GM11168 (cell line): ENCODE results near the gene PTPN13.
"Not testable (repeated sequence)": the region's sequence is repeated elsewhere in the genome, so short reads cannot be mapped to it uniquely, and the experiment has no call there.

ENCODE experiments used
- in situ Hi-C: fragments of 300-500 bp; cut with MboI; formaldehyde crosslinking; loops from one replicate; pipeline ENCODE4 v1.12.0; 2022; ENCODE audit warnings: low sequenced_read_pairs; ENCODE audit not compliant: unreplicated experiment

PTPN13 gene

DNA sequence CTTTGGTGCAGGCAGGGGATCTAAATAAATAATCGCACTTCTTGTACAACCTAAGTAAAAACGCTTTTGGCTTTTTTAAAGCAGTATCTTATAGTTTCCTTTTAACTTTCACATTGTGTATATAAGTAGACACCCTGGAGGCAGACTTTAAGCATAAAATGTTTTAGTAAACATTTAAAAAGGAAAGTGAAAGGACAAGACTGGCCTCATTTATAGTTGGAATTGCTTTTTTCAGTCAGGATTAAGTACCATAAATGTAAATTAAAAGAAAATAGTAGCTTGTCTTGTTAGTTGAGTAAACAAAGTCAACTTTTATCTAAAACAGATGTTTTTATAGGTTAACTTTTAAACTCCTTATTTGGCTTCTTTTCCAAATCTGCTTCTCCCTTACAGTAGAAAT, 39.7 kb downstream of the PTPN13 start:
- in situ Hi-C loops = no loop called here

DNA sequence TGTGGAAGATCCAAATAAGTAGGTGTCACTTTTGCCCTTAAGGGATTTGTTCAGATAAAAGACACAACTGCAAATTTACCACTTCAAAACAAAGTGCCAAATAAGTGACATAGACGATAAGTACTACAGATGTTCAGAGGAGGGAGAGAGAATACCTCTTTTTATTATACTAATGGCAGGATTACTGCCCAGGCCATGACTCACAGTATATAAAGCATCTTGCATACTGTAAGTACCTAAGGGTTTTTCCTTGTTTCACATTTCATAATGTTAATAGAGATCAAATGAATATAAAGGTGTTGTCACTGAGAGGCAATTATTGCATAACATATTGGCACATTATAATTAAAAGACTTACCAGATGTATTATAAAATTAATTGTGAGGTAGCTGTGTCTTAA, 46.4 kb downstream of the PTPN13 start:
- in situ Hi-C loops = no loop called here

DNA sequence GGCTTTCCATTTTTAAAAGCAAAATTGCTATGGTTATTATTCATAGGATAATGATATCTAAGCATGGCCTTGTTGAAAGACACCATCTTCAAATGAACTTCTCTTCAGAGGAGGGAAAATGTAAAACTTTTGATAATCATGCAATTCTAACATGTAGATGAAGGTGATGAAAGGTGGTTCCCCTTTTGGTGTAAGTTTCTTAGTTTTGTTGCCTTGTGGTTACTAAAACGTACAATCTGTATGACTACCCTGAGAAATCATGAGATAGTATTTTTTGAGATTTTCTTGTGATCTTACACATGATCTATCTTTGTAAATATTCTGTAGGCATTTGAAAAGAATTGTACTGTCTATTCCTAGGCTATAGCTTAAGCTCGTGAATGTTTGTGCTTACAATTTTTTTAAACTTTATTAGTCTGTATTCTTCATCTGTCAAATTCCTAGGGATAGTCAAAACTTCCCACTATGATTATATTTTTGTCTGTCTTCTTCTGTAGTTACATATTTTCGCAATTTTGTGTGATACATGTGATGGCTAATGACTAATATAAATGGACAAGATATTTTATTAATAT, 47.5 kb downstream of the PTPN13 start:
- in situ Hi-C loops = no loop called here

DNA sequence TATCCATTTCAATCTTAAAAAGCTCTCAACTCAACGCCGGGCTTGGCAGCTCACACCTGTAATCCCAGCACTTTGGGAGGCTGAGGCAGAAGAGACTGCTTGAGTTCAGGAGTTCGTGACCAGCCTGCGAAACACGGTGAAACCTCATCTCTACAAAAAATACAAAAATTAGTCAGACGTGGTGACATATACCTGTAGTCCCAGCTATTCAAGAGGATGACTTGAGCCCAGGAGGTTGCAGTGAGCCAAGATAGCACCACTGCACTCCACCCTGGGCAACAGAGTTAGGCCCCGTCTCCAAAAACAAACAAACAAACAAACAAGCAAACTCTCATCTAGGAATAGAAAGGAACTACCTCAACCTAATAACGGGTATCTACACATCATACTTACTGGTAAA, 50.8 kb downstream of the PTPN13 start:
- in situ Hi-C loops = no loop called here

DNA sequence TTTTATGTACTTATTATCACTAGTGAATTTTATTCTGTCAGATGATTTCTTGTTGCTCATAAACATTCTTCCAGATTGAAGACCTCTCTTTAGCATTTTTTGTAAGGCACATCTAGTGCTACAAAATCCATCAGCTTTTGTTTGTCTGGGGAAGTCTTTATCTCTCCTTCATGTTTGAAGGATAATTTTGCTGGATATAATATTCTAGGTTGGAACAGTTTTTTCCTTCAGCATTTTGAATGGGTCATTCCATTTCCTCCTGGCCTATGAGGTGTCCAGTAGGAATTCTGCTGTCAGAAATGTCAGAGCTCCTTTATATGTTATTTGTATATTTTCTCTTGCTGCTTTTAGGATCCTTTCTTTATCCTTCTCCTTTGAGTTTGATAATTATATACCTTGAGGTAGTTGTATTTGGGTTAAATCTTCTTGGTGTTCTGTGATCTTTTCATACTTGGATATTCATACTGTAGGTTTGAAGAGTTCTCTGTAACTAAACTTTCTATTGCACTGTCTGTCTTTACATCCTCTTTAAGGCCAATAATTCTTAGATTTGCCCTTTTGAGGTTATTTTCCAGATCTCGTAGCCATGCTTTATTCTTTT, 58.3 kb downstream of the PTPN13 start:
- in situ Hi-C loops = no loop called here

DNA sequence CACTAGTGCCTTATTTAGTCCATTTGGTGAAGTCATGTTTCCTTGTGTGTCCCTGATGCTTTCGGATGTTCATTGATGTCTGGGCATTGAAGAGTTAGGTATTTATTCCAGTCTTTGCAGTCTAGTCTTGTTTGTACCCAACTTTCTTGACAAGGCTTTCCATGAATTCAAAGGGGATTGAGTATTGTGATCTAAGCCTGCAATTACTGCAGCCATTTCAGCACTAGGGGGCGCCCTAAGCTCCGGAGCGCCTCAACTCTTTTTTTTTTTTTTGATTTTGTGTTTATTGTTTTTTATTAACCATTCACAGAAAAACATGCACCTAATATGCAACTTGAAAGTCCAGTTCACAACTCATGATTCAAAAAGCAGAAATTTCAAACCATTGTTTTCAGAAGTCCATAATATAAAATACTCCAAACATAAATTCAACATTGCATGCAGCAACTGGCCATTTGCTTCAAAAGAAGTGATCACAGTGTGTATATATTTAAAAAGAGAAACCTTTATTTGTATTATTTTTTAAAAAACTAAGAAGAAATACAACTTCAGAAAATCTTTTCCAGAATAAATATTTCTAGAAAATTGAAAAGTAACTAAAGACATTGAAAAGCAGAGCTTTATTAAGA, 59.2 kb downstream of the PTPN13 start:
- in situ Hi-C loops = no loop called here

DNA sequence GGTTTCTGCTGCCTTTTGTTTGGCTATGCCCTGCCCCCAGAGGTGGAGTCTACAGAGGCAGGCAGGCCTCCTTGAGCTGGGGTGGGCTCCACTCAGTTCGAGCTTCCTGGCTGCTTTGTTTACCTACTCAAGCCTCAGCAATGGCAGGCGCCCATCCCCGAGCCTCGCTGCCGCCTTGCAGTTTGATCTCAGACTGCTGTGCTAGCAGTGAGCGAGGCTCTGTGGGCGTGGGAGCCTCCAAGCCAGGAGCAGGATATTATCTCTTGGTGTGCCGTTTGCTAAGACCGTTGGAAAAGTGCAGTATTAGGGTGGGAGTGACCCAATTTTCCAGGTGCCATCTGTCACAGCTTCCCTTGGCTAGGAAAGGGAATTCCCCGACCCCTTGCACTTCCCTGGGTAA, 62.7 kb downstream of the PTPN13 start:
- in situ Hi-C loops = not testable (repeated sequence)

DNA sequence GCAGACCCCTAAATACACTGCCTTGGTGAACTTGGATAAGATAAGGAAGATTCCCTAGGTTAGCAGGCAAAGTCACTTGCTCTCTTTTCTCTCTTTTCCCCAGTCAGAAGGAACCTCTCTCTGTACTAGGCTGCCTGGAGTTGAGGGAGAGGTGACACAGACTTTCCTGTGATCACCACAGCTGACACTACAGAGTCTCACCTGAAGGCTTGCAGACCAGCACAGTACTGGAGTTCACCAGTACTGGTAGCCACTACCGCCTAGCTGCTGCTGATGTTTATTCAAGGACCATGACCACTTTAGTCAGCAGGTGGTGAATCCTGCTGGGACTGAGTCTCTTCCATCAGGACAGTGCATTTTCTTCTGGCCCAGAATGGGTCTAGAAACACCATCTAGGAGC, 63.3 kb downstream of the PTPN13 start:
- in situ Hi-C loops = no loop called here

DNA sequence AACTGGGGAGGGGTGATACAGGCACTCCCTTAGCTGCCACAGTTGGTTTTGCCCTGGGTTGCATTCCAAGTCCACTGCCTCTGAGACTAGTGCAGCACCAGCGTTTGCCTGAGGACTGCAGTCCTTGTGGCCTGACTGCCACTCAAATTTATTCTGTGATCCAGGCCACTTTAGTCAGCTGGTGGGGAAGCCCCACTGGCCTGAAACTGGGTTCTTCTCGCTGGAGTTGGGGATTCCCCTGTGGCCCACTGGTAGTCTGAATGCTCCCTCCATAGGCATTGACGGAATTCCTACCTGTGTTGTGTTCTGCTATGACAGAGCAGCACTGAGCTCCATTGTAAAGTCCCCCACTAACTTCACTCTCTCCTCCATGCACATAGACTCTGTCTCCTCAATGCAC, 63.8 kb downstream of the PTPN13 start:
- in situ Hi-C loops = no loop called here

DNA sequence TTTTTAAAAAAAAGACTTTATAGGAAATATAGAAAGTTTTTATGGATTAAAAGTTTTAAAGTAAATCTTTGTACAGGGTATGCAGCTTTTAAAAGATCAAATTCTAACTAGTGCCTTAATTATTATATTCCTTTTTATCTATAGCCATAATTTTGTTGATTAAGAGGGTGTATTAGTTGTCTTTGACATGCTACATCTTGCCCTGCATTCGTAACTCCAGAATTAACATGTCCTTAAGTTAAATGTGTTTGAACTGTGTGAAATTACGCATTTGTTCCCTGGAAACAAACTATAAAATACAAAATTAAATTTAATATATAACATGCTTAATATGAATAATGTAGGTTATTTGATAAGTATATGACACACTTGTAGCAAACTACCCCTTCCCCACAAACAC, 66.3 kb downstream of the PTPN13 start:
- in situ Hi-C loops = no loop called here

DNA sequence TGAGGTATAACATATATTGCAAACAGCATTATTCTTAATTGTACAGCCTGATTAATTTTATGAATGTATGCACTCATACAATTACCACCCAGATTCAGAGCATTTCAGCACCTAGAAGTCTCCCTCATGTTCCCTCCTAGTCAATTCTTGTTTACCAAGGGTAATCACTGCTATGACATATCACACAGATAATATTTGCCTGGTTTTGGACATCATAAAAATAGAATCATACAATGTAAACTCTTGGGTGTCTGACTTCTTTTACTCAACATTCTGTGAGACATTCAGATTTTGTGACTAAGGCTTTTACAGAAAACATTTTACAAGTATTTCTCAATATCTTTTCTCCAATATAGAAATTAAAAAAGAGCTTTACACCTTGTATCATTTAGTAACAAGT, 66.9 kb downstream of the PTPN13 start:
- in situ Hi-C loops = no loop called here

DNA sequence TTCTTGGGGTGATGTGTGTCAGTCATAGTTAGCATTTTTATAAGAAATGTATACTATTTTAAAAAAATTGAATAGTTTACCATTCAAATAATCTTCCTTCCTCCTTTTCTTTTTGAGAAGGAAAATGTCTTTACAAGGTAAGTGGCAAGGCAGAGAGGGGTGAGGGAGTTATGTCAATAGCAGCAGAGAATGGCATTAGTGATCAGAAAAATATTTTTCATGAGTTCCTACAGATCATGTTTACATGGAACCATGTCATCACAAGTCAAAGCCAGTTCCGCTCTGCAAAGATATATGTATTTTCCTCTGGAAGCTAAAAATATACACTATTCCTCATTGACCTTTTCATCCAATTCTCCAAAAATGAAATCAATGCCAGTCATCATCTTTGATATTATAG, 67.3 kb downstream of the PTPN13 start:
- in situ Hi-C loops = no loop called here

DNA sequence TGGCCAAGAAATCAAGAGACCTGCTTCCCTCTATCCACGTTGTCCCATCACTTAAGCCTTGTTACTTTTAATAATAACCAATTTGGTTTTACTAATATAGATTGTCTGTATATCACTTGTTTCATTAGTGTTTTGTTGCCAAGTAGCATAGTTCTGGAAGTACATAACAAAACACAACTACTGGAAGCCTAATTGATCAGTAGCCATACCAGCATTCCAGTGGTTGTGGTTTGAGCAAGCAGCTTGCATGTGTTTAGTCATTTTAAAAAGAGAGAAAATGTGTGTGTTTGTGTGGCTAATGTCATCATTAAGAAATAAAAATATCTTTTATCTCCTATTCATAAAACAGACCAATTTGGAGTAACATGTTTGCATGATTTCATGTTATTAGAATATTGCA, 70.8 kb downstream of the PTPN13 start:
- in situ Hi-C loops = no loop called here

DNA sequence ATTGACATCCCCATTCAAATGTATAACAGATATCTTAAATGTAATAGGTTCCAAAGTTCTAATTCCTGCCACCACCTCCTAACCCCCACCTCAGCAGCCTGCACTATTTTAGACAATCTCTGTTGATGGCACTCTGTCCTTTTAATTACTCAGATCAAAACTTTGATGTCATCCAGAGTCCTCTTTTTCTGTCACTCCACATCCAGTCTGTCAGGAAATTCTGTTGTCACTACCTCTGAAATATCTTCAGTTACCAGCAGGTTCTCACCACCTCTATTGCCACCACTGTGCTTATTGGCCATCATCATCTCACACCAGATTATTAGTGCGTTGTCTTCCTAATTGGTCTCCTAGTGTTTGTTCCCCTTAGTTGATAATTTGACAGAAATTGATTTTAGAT, 76.2 kb downstream of the PTPN13 start:
- in situ Hi-C loops = no loop called here

DNA sequence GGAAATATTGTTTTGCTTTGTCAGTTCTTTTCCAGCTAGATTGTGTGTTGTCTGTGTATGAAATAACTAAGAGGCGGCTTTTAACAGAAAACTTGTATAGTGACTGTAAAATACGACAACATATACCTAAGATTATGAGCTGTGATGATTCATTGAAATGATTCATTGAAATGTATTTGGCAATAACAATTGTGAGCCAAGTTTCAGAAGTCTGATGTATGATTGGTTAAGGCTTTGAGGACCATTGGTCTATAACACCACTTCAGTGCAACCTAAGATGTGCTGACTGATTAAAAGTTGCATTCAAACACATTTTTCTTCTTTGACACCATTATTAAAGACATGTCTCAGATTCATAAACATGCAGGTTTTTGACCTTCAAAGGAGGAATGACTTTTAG, 76.6 kb downstream of the PTPN13 start:
- in situ Hi-C loops = no loop called here

DNA sequence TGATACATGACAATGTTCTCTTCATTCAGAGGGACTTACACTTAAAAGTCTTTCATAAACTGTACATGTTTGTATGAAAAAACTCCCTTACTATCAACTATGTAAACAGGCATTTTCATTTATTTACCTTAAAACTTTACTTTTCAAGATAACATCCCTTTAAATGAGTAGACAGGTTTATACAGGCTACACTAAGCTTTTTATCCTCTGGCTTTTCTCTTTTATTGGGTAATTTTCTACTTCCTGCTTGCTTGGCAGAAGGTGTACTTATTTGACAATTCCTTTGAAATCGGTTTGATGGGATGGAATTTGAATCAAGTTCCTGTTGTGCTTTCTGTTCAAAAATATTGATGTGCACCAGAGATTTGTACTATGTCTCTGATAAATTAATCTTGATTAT, 81.4 kb downstream of the PTPN13 start:
- in situ Hi-C loops = no loop called here

DNA sequence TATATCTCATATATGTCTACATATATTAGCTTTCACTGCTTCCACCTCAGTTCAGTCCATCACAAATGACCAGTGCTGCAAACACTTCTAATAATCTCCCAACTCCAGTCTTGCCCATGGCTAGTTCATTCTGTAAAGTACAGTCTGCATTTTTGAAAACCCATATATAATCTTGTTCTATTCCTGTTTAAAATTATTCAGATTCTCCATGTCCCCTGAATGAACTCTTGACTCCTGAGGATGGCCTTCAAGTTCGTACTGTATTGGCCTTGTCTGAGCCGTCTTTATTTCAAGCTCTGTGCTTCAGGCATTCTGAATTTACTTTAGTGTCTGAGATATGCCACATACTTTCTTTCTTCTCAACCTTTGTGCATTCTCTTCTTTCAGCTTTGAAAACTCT, 84.7 kb downstream of the PTPN13 start:
- in situ Hi-C loops = no loop called here

DNA sequence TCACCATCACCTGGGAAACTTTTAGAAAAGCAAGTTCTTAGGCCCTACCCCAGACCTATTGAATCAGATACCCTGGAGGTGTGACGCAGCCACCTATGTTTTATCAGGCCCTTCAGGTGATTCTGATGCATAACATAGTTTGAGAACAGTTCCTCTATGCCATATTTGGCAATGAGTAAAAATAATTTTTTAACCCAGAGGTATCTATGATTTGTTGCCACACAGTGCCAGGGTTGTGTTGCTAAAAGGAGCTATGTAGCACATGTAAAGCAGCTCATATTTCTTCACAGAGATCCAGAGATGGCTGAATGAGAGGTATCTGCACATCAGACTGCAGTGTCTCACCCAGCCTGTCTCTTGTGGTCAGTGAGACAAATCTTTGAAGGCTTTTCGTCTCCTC, 85.3 kb downstream of the PTPN13 start:
- in situ Hi-C loops = no loop called here

DNA sequence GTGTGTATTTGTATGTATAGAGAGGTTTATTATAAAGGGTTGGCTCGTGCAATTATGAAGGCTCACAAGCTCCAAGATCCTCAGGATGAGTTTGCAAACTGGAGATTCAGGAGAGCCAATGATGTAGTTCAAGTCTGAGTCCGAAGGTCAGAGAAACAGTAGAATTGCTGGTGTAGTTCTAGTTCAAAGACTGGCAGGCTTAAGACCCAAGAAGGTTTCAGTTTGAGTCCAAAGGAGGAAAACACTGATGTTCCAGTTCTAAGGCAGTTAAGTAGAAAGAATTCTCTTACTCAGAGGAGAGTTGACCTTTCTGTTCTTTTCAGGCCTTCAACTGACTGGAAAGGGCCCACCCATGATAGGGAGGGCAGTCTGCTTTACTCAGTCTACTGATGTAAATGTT, 89.1 kb downstream of the PTPN13 start:
- in situ Hi-C loops = no loop called here

DNA sequence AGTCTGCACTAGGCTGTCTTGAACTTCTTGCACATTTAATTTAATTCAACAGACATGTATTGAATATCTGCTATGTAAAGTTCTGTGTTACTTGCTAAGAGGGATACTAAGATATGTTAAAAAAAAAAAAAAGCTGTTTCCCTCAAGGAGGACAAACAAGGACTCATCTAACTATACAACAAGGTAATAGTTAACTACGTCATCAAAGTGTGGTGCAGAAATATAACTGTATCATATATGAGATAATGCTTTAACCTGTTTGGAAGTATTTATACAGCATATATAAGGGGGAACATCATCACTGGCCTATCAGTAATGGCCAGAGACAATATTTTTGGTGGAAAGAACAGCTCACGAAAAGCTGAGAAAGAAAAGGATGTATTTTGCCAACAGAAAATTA, 89.9 kb downstream of the PTPN13 start:
- in situ Hi-C loops = no loop called here

DNA sequence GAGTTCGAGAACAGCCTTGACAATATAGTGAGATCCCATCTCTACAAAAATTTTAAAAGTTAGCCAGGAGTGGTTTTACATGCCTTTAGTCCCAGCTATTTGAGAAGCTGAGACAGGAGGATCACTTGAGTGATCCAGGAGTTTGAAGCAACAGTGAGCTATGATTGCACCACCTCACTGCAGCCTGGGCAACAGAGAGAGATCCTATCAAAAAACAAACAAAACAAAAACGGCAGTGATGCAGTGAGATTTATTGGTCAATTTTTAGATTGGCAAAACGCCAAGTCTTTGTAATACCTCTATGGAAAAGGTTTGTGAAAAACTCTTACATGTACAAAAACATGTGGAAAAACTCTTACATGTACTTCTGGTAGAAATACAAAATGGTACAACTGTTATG, 91.3 kb downstream of the PTPN13 start:
- in situ Hi-C loops = no loop called here

DNA sequence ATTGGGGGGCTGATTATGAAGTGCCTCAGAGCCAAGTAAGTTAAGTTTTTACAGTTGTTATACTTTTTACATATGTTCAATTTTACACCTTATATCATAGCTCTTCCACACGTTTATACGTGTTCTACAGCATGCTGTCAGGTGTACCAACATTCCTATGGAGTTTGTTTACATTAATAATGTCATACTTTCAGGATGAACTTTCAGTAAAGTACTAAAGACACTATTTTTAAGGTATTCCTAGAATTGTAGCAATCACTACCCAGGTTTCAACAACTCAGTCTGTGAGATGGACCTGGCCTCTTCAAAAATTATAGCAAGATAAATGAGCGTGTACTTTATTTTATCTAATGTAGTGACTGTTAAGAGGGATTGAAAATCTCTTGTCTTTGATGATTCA, 92.6 kb downstream of the PTPN13 start:
- in situ Hi-C loops = no loop called here
